ENCODE results near the gene GCSH. TPM values are rescaled to one million over a fixed set of nuclear protein-coding genes. Genes with fewer than 3 reads are reported as not detected.

The GCSH gene
- total RNA-seq, 1 experiment from 2014 or later = 36.6 TPM

DNA sequence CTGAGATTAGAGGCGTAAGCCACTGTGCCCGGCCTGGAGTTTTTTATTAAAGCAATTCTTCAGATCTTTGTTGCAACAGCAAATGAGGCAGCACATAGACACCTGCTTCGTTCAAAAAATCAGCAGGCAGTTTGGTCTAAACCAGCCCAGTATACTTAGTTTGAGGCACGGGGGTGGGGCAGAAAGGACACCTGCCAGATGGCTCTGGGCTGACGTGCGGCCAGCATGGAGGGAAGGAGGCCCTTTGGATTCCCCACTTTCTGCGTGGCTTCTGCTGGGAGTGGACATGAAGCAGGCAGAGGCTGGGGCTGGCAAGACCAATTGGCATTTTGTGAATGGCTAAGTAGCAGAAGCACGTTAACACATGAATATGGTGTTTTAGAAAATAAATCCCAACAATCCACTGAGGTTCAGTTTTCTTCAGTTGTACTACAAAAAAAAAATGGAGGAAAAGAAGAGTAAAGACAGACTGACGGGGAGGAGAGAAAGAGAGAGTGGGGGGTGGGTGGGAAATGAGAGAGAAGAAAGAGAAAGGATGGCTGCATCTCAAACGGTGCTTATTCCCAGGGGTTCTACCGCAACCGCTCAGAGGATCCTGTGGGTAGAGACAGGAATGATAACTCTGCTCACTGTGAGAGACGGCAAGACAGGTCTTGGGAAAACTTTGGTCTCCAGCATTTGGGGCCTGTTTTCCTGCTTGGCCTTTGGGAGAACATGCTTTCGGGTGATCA lies 35.5 kb downstream of the GCSH start:
- intact Hi-C loops (cut with micrococcal nuclease; ENCODE audit: unreplicated experiment) (no loop called here), in situ Hi-C loops (cut with HindIII; ENCODE audit: low pct_unique_long_range_greater_than_20kb, low sequenced_read_pairs) (no loop called here)
- Histone ChIP-seq H3K4me1 (ENCODE audit: control insufficient read depth, insufficient read depth, low read length) (no peaks in the 10 kb centered on the region), H3K9me3 (ENCODE audit: control insufficient read depth, insufficient read depth, low read depth, low read length) (no peaks in the 10 kb centered on the region), H3K27ac (ENCODE audit: low read length) (no peak overlapping the region), H3K36me3 (ENCODE audit: control insufficient read depth, insufficient read depth, low read length) (no peaks in the 10 kb centered on the region), H3K4me3 (ENCODE audit: low read depth in 2 of 2, low read length in 2 of 2) (no peak overlapping the region), H3K27me3 (ENCODE audit: control insufficient read depth, insufficient read depth, low read length) (no peaks in the 10 kb centered on the region)
- TF ChIP-seq TCF7L2 (IDR thresholded peaks at IDR 0.05; ENCODE audit: low read depth, low read length) = no peak
- TF ChIP-seq REST (IDR thresholded peaks at IDR 0.05; ENCODE audit: insufficient read depth in 1 of 2, low read depth in 2 of 2, low read length in 1 of 2) = no peak
- TF ChIP-seq, protein P1, sequence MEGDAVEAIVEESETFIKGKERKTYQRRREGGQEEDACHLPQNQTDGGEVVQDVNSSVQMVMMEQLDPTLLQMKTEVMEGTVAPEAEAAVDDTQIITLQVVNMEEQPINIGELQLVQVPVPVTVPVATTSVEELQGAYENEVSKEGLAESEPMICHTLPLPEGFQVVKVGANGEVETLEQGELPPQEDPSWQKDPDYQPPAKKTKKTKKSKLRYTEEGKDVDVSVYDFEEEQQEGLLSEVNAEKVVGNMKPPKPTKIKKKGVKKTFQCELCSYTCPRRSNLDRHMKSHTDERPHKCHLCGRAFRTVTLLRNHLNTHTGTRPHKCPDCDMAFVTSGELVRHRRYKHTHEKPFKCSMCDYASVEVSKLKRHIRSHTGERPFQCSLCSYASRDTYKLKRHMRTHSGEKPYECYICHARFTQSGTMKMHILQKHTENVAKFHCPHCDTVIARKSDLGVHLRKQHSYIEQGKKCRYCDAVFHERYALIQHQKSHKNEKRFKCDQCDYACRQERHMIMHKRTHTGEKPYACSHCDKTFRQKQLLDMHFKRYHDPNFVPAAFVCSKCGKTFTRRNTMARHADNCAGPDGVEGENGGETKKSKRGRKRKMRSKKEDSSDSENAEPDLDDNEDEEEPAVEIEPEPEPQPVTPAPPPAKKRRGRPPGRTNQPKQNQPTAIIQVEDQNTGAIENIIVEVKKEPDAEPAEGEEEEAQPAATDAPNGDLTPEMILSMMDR (IDR thresholded peaks at IDR 0.05) = no peak
- no peak for TF ChIP-seq SIN3A (IDR thresholded peaks at IDR 0.05; ENCODE audit: borderline replicate concordance, insufficient read depth, low read depth, low read length)
- no peak for TF ChIP-seq POLR2AphosphoS5 (IDR thresholded peaks at IDR 0.05; ENCODE audit: low read depth, low read length)
- ChIA-PET POLR2A (no interaction called here), CTCF (no interaction called here)
- no peak for DNase-seq (ENCODE audit: low read depth, low spot score)
- no TSS peak for BruUV-seq (replicated peaks)
- ATAC-seq = no peak

- Histone ChIP-seq H3K27ac (ENCODE audit: low read length) (no peak overlapping the region), H3K9me3 (ENCODE audit: control insufficient read depth, insufficient read depth, low read depth, low read length) (no peaks in the 10 kb centered on the region), H3K36me3 (ENCODE audit: control insufficient read depth, insufficient read depth, low read length) (no peaks in the 10 kb centered on the region), H3K27me3 (ENCODE audit: control insufficient read depth, insufficient read depth, low read length) (no peaks in the 10 kb centered on the region), H3K4me3 (ENCODE audit: low read depth in 2 of 2, low read length in 2 of 2) (no peak overlapping the region), H3K4me1 (ENCODE audit: control insufficient read depth, insufficient read depth, low read length) (no peaks in the 10 kb centered on the region)
- ChIA-PET POLR2A (no interaction called here), CTCF (no interaction called here)
- no TSS peak for BruUV-seq (replicated peaks)
- intact Hi-C loops (cut with micrococcal nuclease; ENCODE audit: unreplicated experiment) = no loop called here
- DNase-seq (ENCODE audit: low read depth, low spot score) = no peak
- TF ChIP-seq, protein P1 (IDR thresholded peaks at IDR 0.05) = no peak
- TF ChIP-seq SIN3A (IDR thresholded peaks at IDR 0.05; ENCODE audit: borderline replicate concordance, insufficient read depth, low read depth, low read length) = no peak
- no peak for TF ChIP-seq REST (IDR thresholded peaks at IDR 0.05; ENCODE audit: insufficient read depth in 1 of 2, low read depth in 2 of 2, low read length in 1 of 2)
- no peak for TF ChIP-seq TCF7L2 (IDR thresholded peaks at IDR 0.05; ENCODE audit: low read depth, low read length)
- no peak for TF ChIP-seq POLR2AphosphoS5 (IDR thresholded peaks at IDR 0.05; ENCODE audit: low read depth, low read length)
- no peak for ATAC-seq
- in situ Hi-C loops (cut with HindIII; ENCODE audit: low pct_unique_long_range_greater_than_20kb, low sequenced_read_pairs) = no loop called here
Measured at GRCh38 chr16:81053761-81054160, 42.4 kb downstream of the GCSH start.
